ENCODE data around the gene PIEZO2. TPM values are rescaled to one million over a fixed set of nuclear protein-coding genes. Genes with fewer than 3 reads are reported as not detected.

Gene PIEZO2
- total RNA-seq, 3 donors from 2014 or later: 1.9 to 26.2 (median 11.4) TPM

DNA sequence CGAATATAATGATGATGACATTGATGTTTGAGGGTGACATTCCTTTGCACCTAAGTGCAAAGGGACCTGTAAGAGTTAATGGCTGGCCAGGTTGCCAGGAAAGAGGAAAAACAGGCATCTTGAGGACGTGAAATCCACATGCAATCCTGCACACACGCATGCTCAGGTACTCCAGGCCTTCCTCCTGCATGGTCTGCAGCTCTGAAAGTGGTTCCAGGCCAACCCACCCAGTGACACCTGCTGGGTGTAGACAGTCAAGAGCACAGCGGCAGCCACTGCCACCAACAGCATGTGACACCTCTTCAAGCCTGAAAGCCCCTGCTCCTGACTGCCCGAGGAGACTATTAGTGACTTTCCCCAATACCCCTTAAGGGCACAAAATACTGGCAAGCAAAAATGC is 101.6 kb downstream of the PIEZO2 start:
- Histone ChIP-seq H3K9me3 (peaks cover 0 to 6% of the 10 kb centered on the region in 2 donors), H3K4me3 (no peak overlapping the region), H3K27ac (no peak overlapping the region), H3K4me1 (no peaks in the 10 kb centered on the region), H3K27me3 (no peaks in the 10 kb centered on the region), H3K36me3 (no peaks in the 10 kb centered on the region)
- no peak for DNase-seq (ENCODE audit: low spot score in 2 of 2)
- intact Hi-C loops (cut with DNase I; ENCODE audit: low total_unique reads): no loop called here
- TF ChIP-seq POLR2AphosphoS5 (IDR thresholded peaks at IDR 0.05): no peak

DNA sequence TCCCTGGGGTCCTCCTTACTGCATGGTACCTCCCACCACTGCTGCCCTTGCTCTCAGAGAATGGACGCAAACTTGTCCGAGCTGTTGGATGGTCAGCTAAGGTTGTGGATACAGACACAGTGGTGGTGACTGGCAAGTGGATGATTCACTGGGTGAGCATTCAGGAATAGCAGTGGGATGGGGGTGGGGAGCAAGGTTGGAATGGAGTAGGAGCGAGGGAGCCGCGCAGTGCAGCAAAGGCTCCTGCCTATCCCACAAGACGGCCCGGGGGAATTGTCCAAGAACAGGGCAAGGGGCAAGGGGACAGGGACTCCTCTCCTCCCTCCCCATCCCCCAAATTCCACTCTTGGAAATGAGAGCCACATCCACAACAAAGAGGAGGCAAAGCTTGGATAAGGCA is 102.2 kb downstream of the PIEZO2 start:
- no peaks in the 10 kb centered on the region for H3K4me1 ChIP-seq
- intact Hi-C loops (cut with DNase I; ENCODE audit: low total_unique reads): no loop called here
- H3K27me3 ChIP-seq: no peaks in the 10 kb centered on the region
- no peak overlapping the region for H3K27ac ChIP-seq
- H3K36me3 ChIP-seq: no peaks in the 10 kb centered on the region
- DNase-seq (ENCODE audit: low spot score in 2 of 2): no peak
- TF ChIP-seq POLR2A (IDR thresholded peaks at IDR 0.05) (no peak), POLR2AphosphoS5 (IDR thresholded peaks at IDR 0.05) (no peak)
- TF ChIP-seq, protein P1, sequence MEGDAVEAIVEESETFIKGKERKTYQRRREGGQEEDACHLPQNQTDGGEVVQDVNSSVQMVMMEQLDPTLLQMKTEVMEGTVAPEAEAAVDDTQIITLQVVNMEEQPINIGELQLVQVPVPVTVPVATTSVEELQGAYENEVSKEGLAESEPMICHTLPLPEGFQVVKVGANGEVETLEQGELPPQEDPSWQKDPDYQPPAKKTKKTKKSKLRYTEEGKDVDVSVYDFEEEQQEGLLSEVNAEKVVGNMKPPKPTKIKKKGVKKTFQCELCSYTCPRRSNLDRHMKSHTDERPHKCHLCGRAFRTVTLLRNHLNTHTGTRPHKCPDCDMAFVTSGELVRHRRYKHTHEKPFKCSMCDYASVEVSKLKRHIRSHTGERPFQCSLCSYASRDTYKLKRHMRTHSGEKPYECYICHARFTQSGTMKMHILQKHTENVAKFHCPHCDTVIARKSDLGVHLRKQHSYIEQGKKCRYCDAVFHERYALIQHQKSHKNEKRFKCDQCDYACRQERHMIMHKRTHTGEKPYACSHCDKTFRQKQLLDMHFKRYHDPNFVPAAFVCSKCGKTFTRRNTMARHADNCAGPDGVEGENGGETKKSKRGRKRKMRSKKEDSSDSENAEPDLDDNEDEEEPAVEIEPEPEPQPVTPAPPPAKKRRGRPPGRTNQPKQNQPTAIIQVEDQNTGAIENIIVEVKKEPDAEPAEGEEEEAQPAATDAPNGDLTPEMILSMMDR (IDR thresholded peaks at IDR 0.05): no peak
- H3K9me3 ChIP-seq: peaks cover 0 to 6% of the 10 kb centered on the region in 2 donors
- H3K4me3 ChIP-seq: no peak overlapping the region

DNA sequence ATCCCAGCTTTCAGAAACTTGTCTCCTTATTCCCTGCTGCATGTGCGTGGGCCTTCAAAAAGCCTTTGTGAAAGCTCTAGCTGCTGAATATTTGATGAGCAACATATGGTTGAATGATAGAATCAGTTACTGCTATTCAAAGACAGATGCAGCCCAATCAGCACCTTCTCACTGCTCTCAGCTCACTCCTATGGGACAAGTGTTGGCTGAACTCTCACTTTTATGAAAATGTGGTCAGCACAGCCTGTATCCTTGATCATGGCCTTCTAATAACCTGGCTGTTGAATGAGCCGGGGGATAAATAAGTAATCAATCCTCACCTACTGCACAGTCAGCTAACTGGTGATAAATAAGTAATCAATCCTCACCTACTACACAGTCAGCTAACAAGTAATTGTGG is 103.2 kb downstream of the PIEZO2 start:
- intact Hi-C loops (cut with DNase I; ENCODE audit: low total_unique reads): no loop called here
- no peak overlapping the region for H3K4me3 ChIP-seq
- no peaks in the 10 kb centered on the region for H3K4me1 ChIP-seq
- TF ChIP-seq, protein P1 (IDR thresholded peaks at IDR 0.05): no peak
- TF ChIP-seq POLR2A (IDR thresholded peaks at IDR 0.05): no peak
- no peak for TF ChIP-seq POLR2AphosphoS5 (IDR thresholded peaks at IDR 0.05)
- no peak overlapping the region for H3K27ac ChIP-seq
- no peaks in the 10 kb centered on the region for H3K27me3 ChIP-seq
- no peaks in the 10 kb centered on the region for H3K36me3 ChIP-seq
- peaks cover 0 to 6% of the 10 kb centered on the region in 2 donors for H3K9me3 ChIP-seq
- DNase-seq (ENCODE audit: low spot score in 2 of 2): no peak

DNA sequence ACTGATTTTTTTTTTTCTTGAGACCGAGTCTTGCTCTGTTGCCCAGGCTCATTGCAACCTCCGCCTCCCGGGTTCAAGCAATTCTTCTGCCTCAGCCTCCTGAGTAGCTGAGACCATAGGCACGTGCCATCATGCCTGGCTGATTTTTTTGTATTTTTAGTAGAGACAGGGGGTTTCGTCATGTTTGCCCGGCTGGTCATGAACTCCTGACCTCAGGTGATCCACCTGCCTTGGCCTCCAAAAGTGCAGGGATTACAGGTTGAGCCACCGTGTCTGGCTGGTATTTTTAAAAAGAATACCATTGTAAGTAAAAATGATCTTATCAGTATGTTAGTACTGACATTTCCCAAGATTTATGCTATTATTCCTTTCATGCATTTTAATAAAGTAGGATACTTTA is 105.7 kb downstream of the PIEZO2 start:
- Histone ChIP-seq H3K9me3 (peaks cover 0 to 6% of the 10 kb centered on the region in 2 donors), H3K36me3 (no peaks in the 10 kb centered on the region), H3K4me3 (no peak overlapping the region), H3K27ac (no peak overlapping the region), H3K27me3 (no peaks in the 10 kb centered on the region), H3K4me1 (no peaks in the 10 kb centered on the region)
- TF ChIP-seq, protein P1 (IDR thresholded peaks at IDR 0.05): no peak
- no peak for TF ChIP-seq POLR2AphosphoS5 (IDR thresholded peaks at IDR 0.05)
- no peak for TF ChIP-seq POLR2A (IDR thresholded peaks at IDR 0.05)
- no peak for DNase-seq (ENCODE audit: low spot score in 2 of 2)
- intact Hi-C loops (cut with DNase I; ENCODE audit: low total_unique reads): no loop called here

DNA sequence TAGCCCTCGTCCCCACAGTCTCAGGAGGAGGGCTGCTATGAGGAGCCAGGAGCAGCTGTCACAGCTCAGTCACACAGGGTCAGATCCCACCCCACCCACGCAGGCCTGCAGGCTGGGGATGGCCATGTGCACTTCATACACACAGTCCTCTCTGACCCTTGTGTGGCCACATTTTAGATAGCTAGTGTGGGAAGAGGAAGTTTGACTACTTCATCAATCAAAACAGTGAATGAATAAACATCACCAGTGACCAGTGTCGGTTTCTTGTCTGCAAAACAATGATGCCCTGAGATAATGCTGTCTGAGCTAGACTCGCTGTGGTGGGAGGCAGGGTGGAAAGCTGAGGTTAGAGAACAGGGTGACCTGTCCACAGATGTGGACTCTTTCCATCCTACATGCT is 107.1 kb downstream of the PIEZO2 start:
- Histone ChIP-seq H3K9me3 (peaks cover 0 to 6% of the 10 kb centered on the region in 2 donors), H3K4me3 (no peak overlapping the region), H3K27ac (no peak overlapping the region), H3K27me3 (no peaks in the 10 kb centered on the region), H3K36me3 (no peaks in the 10 kb centered on the region), H3K4me1 (no peaks in the 10 kb centered on the region)
- DNase-seq (ENCODE audit: low spot score in 2 of 2): no peak
- intact Hi-C loops (cut with DNase I; ENCODE audit: low total_unique reads): no loop called here
- TF ChIP-seq, protein P1 (IDR thresholded peaks at IDR 0.05): no peak
- TF ChIP-seq POLR2A (IDR thresholded peaks at IDR 0.05) (no peak), POLR2AphosphoS5 (IDR thresholded peaks at IDR 0.05) (no peak)

All from breast epithelium (tissue), 4 donors.